Prostate gland (tissue), 2 donors: ENCODE results near the gene PES1. TPM values are rescaled to one million over a fixed set of nuclear protein-coding genes. Genes with fewer than 3 reads are reported as not detected.
"Not testable (repeated sequence)": the region's sequence is repeated elsewhere in the genome, so short reads cannot be mapped to it uniquely, and the experiment has no call there.

Experiments used
- DNase-seq: peaks from one replicate; pipeline ENCODE4 v3.0.0-alpha.2; 2019; ENCODE audit warnings: low spot score
- H3K27ac ChIP-seq, 2 donors: fragments of 200-600 bp; sonication (generic); 2 replicates each; pipeline ENCODE4 v1.5.1; 2017 to 2019
- H3K27me3 ChIP-seq: fragments of 200-600 bp; sonication (generic); replicated peaks from 2 replicates; pipeline ENCODE4 v1.5.1; 2019; ENCODE audit not compliant: insufficient read depth
- H3K36me3 ChIP-seq, 2 donors: fragments of 200-600 bp; sonication (generic); 1 replicate in 1 of 2; 2 replicates in 1 of 2; pipeline versions ENCODE4 v1.5.1 to v1.8.1; 2017 to 2019
- H3K4me1 ChIP-seq: fragments of 200-600 bp; sonication (generic); replicated peaks from 2 replicates; pipeline ENCODE4 v1.5.1; 2019
- H3K4me3 ChIP-seq, 2 donors: fragments of 200-600 bp; sonication (generic); 2 replicates each; pipeline ENCODE4 v1.5.1; 2017 to 2019
- H3K9me3 ChIP-seq: fragments of 200-600 bp; sonication (generic); 2 replicates; pipeline ENCODE4 v1.5.1; 2017
- POLR2A ChIP-seq: fragments of 450-650 bp; IDR thresholded peaks from one replicate; pipeline ENCODE4 v1.6.1; 2016; ENCODE audit warnings: antibody characterized with exemption, mild to moderate bottlenecking
- POLR2AphosphoS5 ChIP-seq: sonication (generic); formaldehyde crosslinking; IDR thresholded peaks from one replicate; pipeline ENCODE4 v1.6.1; 2017; ENCODE audit warnings: antibody characterized with exemption
- WGBS: methylation state at CpG from one replicate; pipeline ENCODE4 v1.1.5; 2018; 5-methylcytosine and 5-hydroxymethylcytosine counted together
- intact Hi-C: fragments of 100-400 bp; cut with DNase I; formaldehyde crosslinking; loops from one replicate; pipeline ENCODE4 v1.14.2; 2022
- total RNA-seq, 2 donors: library from RNA; depleted of rRNA; stranded (reverse); fragments of >200 nt; gene quantifications; one replicate each; pipeline ENCODE4 v1.1.0, GENCODE V29; 2016
- TF ChIP-seq, protein P1 (sequence below), 4 experiments: fragments of 200-600 bp in 2 of 4; fragments of 450-650 bp in 2 of 4; sonication (generic) in 2 of 4; IDR thresholded peaks; 1 replicate in 3 of 4; 2 replicates in 1 of 4; pipeline ENCODE4 v1.5.1; 2016 to 2019; ENCODE audit warnings: antibody characterized with exemption in 4 of 4, mild to moderate bottlenecking in 2 of 4, moderate library complexity in 2 of 4

Gene PES1
- total RNA-seq, 2 donors from 2014 or later = 41.1 to 79.5 TPM

DNA sequence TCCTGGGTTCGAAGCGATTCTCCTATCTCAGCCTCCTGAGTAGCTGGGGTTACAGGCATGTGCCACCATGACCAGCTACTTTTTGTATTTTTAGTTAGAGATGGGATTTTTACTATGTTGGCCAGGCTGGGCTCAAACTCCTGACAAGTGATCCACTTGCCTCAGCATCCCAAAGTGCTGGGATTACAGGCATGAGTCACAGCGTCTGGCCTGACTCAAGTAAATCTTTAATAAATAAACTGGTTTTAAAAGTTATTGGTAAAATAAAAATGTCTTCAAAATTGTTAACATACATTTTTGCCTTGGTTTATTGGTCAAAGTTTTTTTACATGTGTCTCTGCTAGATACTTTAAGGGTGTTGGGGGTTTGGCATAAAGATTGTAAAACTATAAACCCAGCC lies 7.3 kb upstream of the PES1 start:
- Histone ChIP-seq H3K9me3 (no peaks in the 10 kb centered on the region), H3K27ac (no peak overlapping the region), H3K4me1 (no peaks in the 10 kb centered on the region), H3K36me3 (no peaks in the 10 kb centered on the region), H3K27me3 (no peaks in the 10 kb centered on the region), H3K4me3 (no peak overlapping the region)
- intact Hi-C loops = no loop called here
- no peak for DNase-seq
- TF ChIP-seq, protein P1, sequence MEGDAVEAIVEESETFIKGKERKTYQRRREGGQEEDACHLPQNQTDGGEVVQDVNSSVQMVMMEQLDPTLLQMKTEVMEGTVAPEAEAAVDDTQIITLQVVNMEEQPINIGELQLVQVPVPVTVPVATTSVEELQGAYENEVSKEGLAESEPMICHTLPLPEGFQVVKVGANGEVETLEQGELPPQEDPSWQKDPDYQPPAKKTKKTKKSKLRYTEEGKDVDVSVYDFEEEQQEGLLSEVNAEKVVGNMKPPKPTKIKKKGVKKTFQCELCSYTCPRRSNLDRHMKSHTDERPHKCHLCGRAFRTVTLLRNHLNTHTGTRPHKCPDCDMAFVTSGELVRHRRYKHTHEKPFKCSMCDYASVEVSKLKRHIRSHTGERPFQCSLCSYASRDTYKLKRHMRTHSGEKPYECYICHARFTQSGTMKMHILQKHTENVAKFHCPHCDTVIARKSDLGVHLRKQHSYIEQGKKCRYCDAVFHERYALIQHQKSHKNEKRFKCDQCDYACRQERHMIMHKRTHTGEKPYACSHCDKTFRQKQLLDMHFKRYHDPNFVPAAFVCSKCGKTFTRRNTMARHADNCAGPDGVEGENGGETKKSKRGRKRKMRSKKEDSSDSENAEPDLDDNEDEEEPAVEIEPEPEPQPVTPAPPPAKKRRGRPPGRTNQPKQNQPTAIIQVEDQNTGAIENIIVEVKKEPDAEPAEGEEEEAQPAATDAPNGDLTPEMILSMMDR (IDR thresholded peaks at IDR 0.05) = no peak
- TF ChIP-seq POLR2AphosphoS5 (no peak), POLR2A (no peak)
- WGBS = 72% methylated on average over 3 of the region's 3 CpGs

DNA sequence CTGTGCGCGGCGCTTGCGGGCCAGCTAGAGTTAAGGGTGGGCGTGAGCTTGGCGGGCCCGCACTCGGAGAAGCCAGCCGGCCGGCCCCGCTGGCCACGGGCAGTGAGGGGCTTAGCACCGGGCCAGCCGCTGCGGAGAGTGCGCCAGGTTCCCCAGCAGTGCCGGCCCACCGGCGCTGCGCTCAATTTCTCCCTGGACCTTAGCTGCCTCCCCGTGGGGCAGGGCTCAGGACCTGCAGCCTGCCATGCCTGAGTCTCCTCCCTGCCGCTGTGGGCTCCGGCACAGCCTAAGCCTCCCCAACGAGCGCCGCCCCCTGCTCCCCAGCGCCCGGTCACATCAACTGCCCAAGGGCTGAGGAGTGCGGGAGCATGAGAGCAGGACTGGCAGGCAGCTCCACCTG lies 5.2 kb upstream of the PES1 start:
- 91% methylated on average over 26 of the region's 29 CpGs for WGBS
- Histone ChIP-seq H3K4me1 (no peaks in the 10 kb centered on the region), H3K4me3 (no peak overlapping the region), H3K36me3 (no peaks in the 10 kb centered on the region), H3K9me3 (no peaks in the 10 kb centered on the region), H3K27ac (no peak overlapping the region), H3K27me3 (no peaks in the 10 kb centered on the region)
- intact Hi-C loops = no loop called here
- TF ChIP-seq, protein P1 (IDR thresholded peaks at IDR 0.05) = no peak
- TF ChIP-seq POLR2AphosphoS5 (no peak), POLR2A (no peak)
- no peak for DNase-seq

- H3K27me3 ChIP-seq = no peaks in the 10 kb centered on the region
- H3K4me1 ChIP-seq = no peaks in the 10 kb centered on the region
- H3K9me3 ChIP-seq = no peaks in the 10 kb centered on the region
- no peaks in the 10 kb centered on the region for H3K36me3 ChIP-seq
- TF ChIP-seq POLR2A = no peak
- TF ChIP-seq POLR2AphosphoS5 = no peak
- TF ChIP-seq, protein P1 (IDR thresholded peaks at IDR 0.05) = no peak
- no peak for DNase-seq
- no peak overlapping the region for H3K27ac ChIP-seq
- 56% methylated on average over 2 of the region's 2 CpGs for WGBS
- H3K4me3 ChIP-seq = no peak overlapping the region
- intact Hi-C loops = no loop called here
Measured at GRCh38 chr22:30596199-30596598, 4.5 kb upstream of the PES1 start.

DNA sequence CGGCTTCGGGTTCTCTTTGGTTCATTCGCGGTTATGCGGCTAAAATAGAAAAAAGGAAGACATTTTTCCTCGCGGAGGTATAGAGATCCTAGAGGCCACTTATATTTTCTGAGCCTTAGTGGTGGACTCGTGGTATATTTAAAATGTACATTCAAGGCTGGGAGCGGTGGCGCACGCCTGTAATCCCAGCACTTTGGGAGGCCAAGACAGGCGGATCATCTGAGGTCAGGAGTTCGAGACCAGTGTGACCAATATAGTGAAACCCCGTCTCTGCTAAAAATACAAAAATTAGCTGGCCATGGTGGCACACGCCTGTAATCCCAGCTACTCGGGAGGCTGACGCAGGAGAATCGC lies 627 bp upstream of the PES1 start:
- Histone ChIP-seq H3K36me3 (peaks cover 10 to 13% of the 10 kb centered on the region in 2 donors), H3K4me3 (peak overlapping the region; percentile 62 to 83), H3K27ac (peak overlapping the region in 1 of 2 donors; percentile 84)
- H3K27me3 ChIP-seq, DNase-seq, H3K9me3 ChIP-seq, H3K4me1 ChIP-seq, intact Hi-C loops: not testable (repeated sequence)
- 30% methylated on average over 18 of the region's 18 CpGs for WGBS

DNA sequence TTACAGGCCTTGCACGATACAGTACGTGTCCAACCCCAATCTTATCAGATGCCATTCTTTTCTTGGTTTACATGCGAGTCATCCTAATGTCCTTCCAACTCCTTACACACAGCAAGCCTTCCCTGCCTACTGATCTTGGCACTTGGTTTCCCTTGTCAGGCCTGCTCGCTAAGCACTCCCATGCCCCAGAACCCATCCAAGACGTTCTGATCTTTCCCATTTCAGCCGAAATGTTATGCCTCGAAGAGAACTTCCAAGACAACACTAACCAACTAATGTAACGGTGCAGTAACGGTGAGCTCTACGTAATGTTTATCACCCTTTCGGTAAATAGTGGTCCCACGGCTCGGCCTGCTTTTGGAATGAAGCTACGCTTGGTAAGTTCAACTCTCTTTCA lies 521 bp downstream of the PES1 start:
- no peak for DNase-seq
- Histone ChIP-seq H3K9me3 (no peaks in the 10 kb centered on the region), H3K36me3 (peaks cover 20 to 21% of the 10 kb centered on the region in 2 donors), H3K27ac (peak overlapping the region; percentile 68 to 84), H3K4me1 (peaks cover 4% of the 10 kb centered on the region), H3K4me3 (peak overlapping the region; percentile 62 to 83), H3K27me3 (no peaks in the 10 kb centered on the region)
- intact Hi-C loops = no loop called here
- WGBS = 3% methylated on average over 14 of the region's 14 CpGs
- TF ChIP-seq, protein P1 (IDR thresholded peaks at IDR 0.05) = no peak
- TF ChIP-seq POLR2A = no peak
- no peak for TF ChIP-seq POLR2AphosphoS5
